GM12801 (cell line): ENCODE data around the gene MAS1.

ENCODE experiments used
- CTCF ChIP-seq: IDR thresholded peaks from one replicate; pipeline ENCODE4 v1.5.1; 2011; ENCODE audit warnings: control low read depth; ENCODE audit not compliant: insufficient read length; ENCODE audit errors: extremely low read depth

Gene MAS1

GRCh38 chr6:159875194-159875593 lies 15.6 kb upstream of the MAS1 start:
- TF ChIP-seq CTCF = no peak

GRCh38 chr6:159876242-159876641 lies 14.5 kb upstream of the MAS1 start:
- no peak for TF ChIP-seq CTCF

- TF ChIP-seq CTCF = no peak
Observed at GRCh38 chr6:159877256-159877808, 13.5 kb upstream of the MAS1 start.

GRCh38 chr6:159878341-159878740 lies 12.4 kb upstream of the MAS1 start:
- TF ChIP-seq CTCF = no peak

GRCh38 chr6:159879856-159880255 lies 10.9 kb upstream of the MAS1 start:
- no peak for TF ChIP-seq CTCF

GRCh38 chr6:159880412-159880975 lies 10.3 kb upstream of the MAS1 start:
- no peak for TF ChIP-seq CTCF

- TF ChIP-seq CTCF = no peak
Observed at GRCh38 chr6:159884720-159885119, 6.1 kb upstream of the MAS1 start.
